Activated CD8-positive, alpha-beta T cell treated with anti-CD3 and anti-CD28 coated beads for 36 hours (primary cell): ENCODE measurements around the gene IFRD1. TPM values are rescaled to one million over a fixed set of nuclear protein-coding genes. Genes with fewer than 3 reads are reported as not detected.

Experiments
- ATAC-seq: fragments of 200-7000 bp; cut with Tn5 transposase; one replicate; pipeline ENCODE4 v1.10.0; 2021; ENCODE audit warnings: mild to moderate bottlenecking, moderate library complexity
- CTCF ChIA-PET: fragments of 350-600 bp; sonication (Branson Sonifier 250); formaldehyde crosslinking; loops from one replicate; lab custom pipeline; 2021; ENCODE audit warnings: antibody characterized with exemption; lab: Charles Lee
- POLR2A ChIA-PET: fragments of 350-600 bp; sonication (Branson Sonifier 250); formaldehyde crosslinking; loops from one replicate; lab custom pipeline; 2021; ENCODE audit warnings: antibody characterized with exemption; lab: Charles Lee
- DNase-seq: peaks from one replicate; pipeline ENCODE4 v3.0.0-alpha.2; 2020
- H3K27ac Mint-ChIP-seq: one replicate; pipeline ENCODE4 v1.8.0; 2021; ENCODE audit warnings: mild to moderate bottlenecking, mixed read lengths
- H3K27me3 Mint-ChIP-seq: one replicate; pipeline ENCODE4 v1.8.0; 2021; ENCODE audit warnings: mixed read lengths
- H3K36me3 Mint-ChIP-seq: one replicate; pipeline ENCODE4 v1.8.0; 2021; ENCODE audit warnings: low read depth, mixed read lengths
- H3K4me1 Mint-ChIP-seq: one replicate; pipeline ENCODE4 v1.8.0; 2021; ENCODE audit warnings: low read depth, mixed read lengths
- H3K4me3 Mint-ChIP-seq: one replicate; pipeline ENCODE4 v1.8.0; 2021; ENCODE audit warnings: mild to moderate bottlenecking, moderate library complexity, mixed read lengths
- H3K9me3 Mint-ChIP-seq: one replicate; pipeline ENCODE4 v1.8.0; 2021; ENCODE audit warnings: mixed read lengths
- CTCF ChIP-seq: fragments of 200-600 bp; IDR thresholded peaks from one replicate; pipeline ENCODE4 v1.8.0; 2022; ENCODE audit warnings: antibody characterized with exemption, mild to moderate bottlenecking
- intact Hi-C: fragments of 100-400 bp; cut with micrococcal nuclease; formaldehyde crosslinking; loops from one replicate; pipeline ENCODE4 v1.10.0; 2022
- total RNA-seq, 2 experiments: library from RNA; stranded (reverse); gene quantifications; one replicate each; pipeline ENCODE4 v1.2.3, GENCODE V29; 2021

The IFRD1 gene
- total RNA-seq, 2 experiments from 2014 or later = 54.1 to 54.5 TPM

- peaks cover 49% of the 10 kb centered on the region for H3K36me3 Mint-ChIP-seq
- POLR2A ChIA-PET = interaction anchor here (1.2 to 2.3 kb wide), 4 partner anchors 9 to 36 kb away, joined by 3 to 25 read pairs (median 4); partner anchors contain the start of gene IFRD1
- peaks cover 3% of the 10 kb centered on the region for H3K4me1 Mint-ChIP-seq
- ATAC-seq (no peak), DNase-seq (no peak)
- no peak overlapping the region for H3K27ac Mint-ChIP-seq
- H3K9me3 Mint-ChIP-seq = no peaks in the 10 kb centered on the region
- TF ChIP-seq CTCF = no peak
- H3K27me3 Mint-ChIP-seq = no peaks in the 10 kb centered on the region
- no peak overlapping the region for H3K4me3 Mint-ChIP-seq
- intact Hi-C loops = loop anchor here (10.0 kb wide), 1 partner anchor 335 kb away; the partner anchor contains the start of gene TMEM168
- CTCF ChIA-PET = interaction anchor here (1.4 to 2.1 kb wide), 2 partner anchors 9 to 22 kb away, joined by 3 to 5 read pairs; partner anchors contain the start of gene IFRD1
Observed at GRCh38 chr7:112459645-112460044, 9.4 kb downstream of the IFRD1 start.

GRCh38 chr7:112462236-112462635 is 12.0 kb downstream of the IFRD1 start:
- peaks cover 53% of the 10 kb centered on the region for H3K36me3 Mint-ChIP-seq

GRCh38 chr7:112467867-112468266 is 17.6 kb downstream of the IFRD1 start:
- H3K4me1 Mint-ChIP-seq = no peaks in the 10 kb centered on the region
- DNase-seq = no peak
- no peak for ATAC-seq
- POLR2A ChIA-PET = interaction anchor here (0.7 to 4.6 kb wide), 3 partner anchors 17 to 717 kb away, joined by 3 to 30 read pairs (median 3); partner anchors contain the start of gene IFRD1
- no peaks in the 10 kb centered on the region for H3K27me3 Mint-ChIP-seq
- H3K36me3 Mint-ChIP-seq = peaks cover 63% of the 10 kb centered on the region
- no peak overlapping the region for H3K27ac Mint-ChIP-seq
- intact Hi-C loops = no loop called here
- H3K9me3 Mint-ChIP-seq = no peaks in the 10 kb centered on the region
- no peak overlapping the region for H3K4me3 Mint-ChIP-seq
- CTCF ChIA-PET = no interaction called here
- TF ChIP-seq CTCF = no peak

More at GRCh38 chr7:112462236-112462635, 12.0 kb downstream of the IFRD1 start:
- Mint-ChIP-seq H3K9me3 (no peaks in the 10 kb centered on the region), H3K27me3 (no peaks in the 10 kb centered on the region), H3K27ac (no peak overlapping the region), H3K4me1 (no peaks in the 10 kb centered on the region), H3K4me3 (no peak overlapping the region)
- POLR2A ChIA-PET = interaction anchor here (0.9 to 2.7 kb wide), 2 partner anchors 9 to 11 kb away, joined by 3 to 30 read pairs; partner anchors contain the start of gene IFRD1
- intact Hi-C loops = no loop called here
- ATAC-seq (no peak), DNase-seq (no peak)
- CTCF ChIA-PET = interaction anchor here (1.1 to 1.3 kb wide), 2 partner anchors 10 to 27 kb away, joined by 3 read pairs; no protein-coding TSS in a partner anchor
- TF ChIP-seq CTCF = no peak

- ChIA-PET CTCF (no interaction called here), POLR2A (interaction anchor here (3.1 to 4.6 kb wide), 2 partner anchors 19 kb away, joined by 15 to 30 read pairs; partner anchors contain the start of gene IFRD1)
- Mint-ChIP-seq H3K9me3 (no peaks in the 10 kb centered on the region), H3K27me3 (no peaks in the 10 kb centered on the region), H3K27ac (no peak overlapping the region), H3K4me1 (no peaks in the 10 kb centered on the region), H3K36me3 (peaks cover 62% of the 10 kb centered on the region), H3K4me3 (no peak overlapping the region)
- DNase-seq (no peak), ATAC-seq (no peak)
- intact Hi-C loops = no loop called here
- no peak for TF ChIP-seq CTCF
Observed at GRCh38 chr7:112470194-112470593, 19.9 kb downstream of the IFRD1 start.

GRCh38 chr7:112476390-112477052 is 26.3 kb downstream of the IFRD1 start:
- H3K27me3 Mint-ChIP-seq = no peaks in the 10 kb centered on the region
- POLR2A ChIA-PET = no interaction called here

More at GRCh38 chr7:112476390-112477052, 26.3 kb downstream of the IFRD1 start:
- no peak for TF ChIP-seq CTCF
- ATAC-seq = no peak
- Mint-ChIP-seq H3K9me3 (no peaks in the 10 kb centered on the region), H3K4me3 (no peak overlapping the region), H3K27ac (no peak overlapping the region), H3K4me1 (no peaks in the 10 kb centered on the region), H3K36me3 (peaks cover 42% of the 10 kb centered on the region)
- no peak for DNase-seq
- CTCF ChIA-PET = no interaction called here
- intact Hi-C loops = no loop called here
